Measurements from ENCODE around the gene MAP4.

MAP4 gene

DNA sequence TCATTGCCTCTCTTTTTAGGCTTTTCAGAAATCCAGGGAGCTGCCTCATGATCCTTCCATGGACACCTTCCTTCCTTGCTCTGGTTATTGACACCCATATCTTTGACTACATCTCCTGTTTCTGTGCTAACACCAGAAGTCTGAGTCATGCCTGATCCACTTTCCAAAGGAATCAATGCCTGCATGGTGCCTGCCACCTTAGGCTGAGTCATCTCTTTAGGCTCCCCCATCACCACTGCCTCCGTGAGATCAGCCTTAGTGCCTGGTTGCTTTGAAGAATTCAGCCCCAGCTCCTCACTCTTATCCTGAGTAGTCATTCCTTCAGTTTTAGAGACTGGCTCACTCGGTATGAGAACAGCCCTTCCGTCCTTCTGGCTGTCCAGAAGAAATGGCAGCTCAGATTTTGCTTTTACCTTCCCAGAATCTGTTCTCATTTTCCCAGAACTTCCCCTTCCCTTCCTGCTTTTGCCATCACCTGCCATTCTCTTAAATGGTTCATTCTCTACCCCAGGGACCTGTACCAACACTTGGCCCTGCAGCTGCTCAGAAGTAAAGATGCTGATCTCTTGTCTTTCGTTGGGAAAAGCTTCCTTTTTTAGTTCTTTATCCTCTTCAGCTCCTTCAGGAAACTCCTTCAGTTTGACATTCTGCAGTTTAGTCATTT is 105.3 kb downstream of the MAP4 start:
- DNase-seq = peak in 1 of 2 experiments; percentile 23
- TF ChIP-seq POLR2A (IDR thresholded peaks at IDR 0.05; ENCODE audit: low read length) (no peak), GATA1 (IDR thresholded peaks at IDR 0.05; ENCODE audit: low read depth, low read length) (no peak)

DNA sequence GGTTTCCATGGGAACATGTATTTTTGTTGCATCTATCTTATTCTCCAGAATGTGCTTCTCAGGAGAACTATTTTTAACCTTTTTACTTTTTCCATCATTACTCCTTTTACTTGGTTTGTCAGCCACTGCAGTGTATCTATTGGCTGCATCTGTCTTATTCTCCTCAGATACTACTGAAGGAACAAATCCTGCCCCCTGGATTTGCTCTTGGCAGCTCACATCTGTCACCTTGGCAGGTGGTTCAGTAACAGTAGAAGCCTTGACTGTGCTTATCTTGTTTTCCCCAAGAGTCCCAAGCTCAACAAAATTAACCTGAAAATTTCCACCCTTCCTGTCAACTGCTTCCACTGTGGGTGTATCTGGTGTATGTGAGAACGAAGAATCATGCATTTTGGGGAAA is 106.0 kb downstream of the MAP4 start:
- no peak for DNase-seq
- no peak for TF ChIP-seq GATA1 (IDR thresholded peaks at IDR 0.05; ENCODE audit: low read depth, low read length)
- no peak for TF ChIP-seq POLR2A (IDR thresholded peaks at IDR 0.05; ENCODE audit: low read length)

GRCh38 chr3:47909607-47910006 is 106.6 kb downstream of the MAP4 start:
- TF ChIP-seq GATA1 (IDR thresholded peaks at IDR 0.05; ENCODE audit: low read depth, low read length) = no peak
- DNase-seq = no peak

DNA sequence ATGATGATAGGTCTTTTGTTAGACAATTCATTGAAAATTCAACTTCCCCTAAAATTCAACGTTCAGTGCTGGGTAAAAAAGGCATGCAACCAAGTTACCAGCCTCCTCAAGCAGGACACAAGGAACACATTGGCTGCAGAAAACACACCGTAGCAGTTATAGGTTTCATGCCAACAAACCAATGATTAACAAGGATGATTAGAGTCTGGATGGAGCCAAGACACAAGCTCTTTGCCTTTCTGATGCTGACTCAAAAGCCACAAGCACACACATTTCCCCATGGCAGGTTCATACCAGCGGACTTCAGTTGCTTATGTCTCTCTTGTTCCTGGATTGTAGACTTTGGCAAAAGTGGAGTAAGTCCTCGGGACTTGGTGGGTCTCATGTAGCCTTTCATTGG is 107.5 kb downstream of the MAP4 start:
- DNase-seq = no peak

GRCh38 chr3:47907784-47908183 is 108.4 kb downstream of the MAP4 start:
- TF ChIP-seq POLR2A (IDR thresholded peaks at IDR 0.05; ENCODE audit: low read length) (no peak), GATA1 (IDR thresholded peaks at IDR 0.05; ENCODE audit: low read depth, low read length) (no peak)
- no peak for DNase-seq

More for the DNA sequence above, 107.5 kb downstream of the MAP4 start:
- no peak for TF ChIP-seq GATA1 (IDR thresholded peaks at IDR 0.05; ENCODE audit: low read depth, low read length)
- no peak for TF ChIP-seq POLR2A (IDR thresholded peaks at IDR 0.05; ENCODE audit: low read length)

DNA sequence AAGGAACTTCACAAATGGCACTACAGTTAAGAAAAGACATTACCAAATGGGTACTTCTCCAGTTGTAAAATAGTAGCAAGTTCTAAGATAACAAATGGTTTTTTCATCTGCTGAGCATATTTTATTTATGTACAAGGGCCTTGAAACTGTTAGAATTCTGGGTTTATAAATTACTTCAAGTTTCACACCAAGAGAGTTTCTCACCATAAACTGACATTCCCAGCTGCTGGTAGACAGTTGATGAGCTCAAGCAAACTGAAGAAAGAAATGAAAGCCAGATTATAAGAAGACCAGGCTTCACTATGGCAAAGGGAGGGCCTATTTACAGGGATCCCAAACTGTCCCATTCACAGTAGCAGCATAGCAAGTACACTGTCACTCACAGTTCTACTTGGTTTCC is 113.5 kb downstream of the MAP4 start:
- no peak for DNase-seq
- TF ChIP-seq GATA1 (IDR thresholded peaks at IDR 0.05; ENCODE audit: low read depth, low read length) = no peak
- no peak for TF ChIP-seq POLR2A (IDR thresholded peaks at IDR 0.05; ENCODE audit: low read length)

GRCh38 chr3:47901280-47901833 is 114.9 kb downstream of the MAP4 start:
- no peak for DNase-seq
- TF ChIP-seq GATA1 (IDR thresholded peaks at IDR 0.05; ENCODE audit: low read depth, low read length) (no peak), POLR2A (IDR thresholded peaks at IDR 0.05; ENCODE audit: low read length) (no peak)

DNA sequence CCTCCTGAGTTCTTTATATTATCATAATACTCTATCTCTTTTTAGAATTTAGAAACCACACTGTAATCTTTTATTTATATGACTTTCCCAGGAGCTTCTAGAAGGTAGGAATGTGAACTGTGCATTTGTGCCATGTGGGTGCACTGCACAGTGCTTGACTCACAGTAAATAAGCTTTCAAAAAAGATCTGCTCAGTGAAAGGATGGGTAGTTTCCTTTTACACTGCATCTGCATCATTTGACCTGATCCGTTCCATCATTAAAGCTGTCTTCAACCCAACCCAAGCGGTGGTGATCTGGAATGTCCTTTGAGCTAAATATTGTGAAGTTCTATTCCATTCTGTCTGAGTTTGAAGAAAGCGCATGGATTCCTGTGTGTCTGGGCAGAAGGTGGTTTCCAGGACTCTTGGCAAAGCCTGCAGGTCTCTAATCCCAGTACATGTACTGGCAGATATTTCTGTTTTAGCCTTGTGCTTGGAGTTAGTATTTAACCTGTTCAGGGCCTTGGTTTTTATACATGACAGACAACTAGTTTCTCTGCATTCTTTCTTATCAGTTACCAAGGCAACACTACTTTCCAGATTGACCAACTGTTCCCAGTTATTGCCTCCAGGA is 116.6 kb downstream of the MAP4 start:
- no peak for DNase-seq
- no peak for TF ChIP-seq GATA1 (IDR thresholded peaks at IDR 0.05; ENCODE audit: low read depth, low read length)
- TF ChIP-seq POLR2A (IDR thresholded peaks at IDR 0.05; ENCODE audit: low read length) = no peak

- no peak for DNase-seq
- TF ChIP-seq GATA1 (IDR thresholded peaks at IDR 0.05; ENCODE audit: low read depth, low read length) (no peak), POLR2A (IDR thresholded peaks at IDR 0.05; ENCODE audit: low read length) (no peak)
Measured at GRCh38 chr3:47897954-47898353, 118.3 kb downstream of the MAP4 start.

DNA sequence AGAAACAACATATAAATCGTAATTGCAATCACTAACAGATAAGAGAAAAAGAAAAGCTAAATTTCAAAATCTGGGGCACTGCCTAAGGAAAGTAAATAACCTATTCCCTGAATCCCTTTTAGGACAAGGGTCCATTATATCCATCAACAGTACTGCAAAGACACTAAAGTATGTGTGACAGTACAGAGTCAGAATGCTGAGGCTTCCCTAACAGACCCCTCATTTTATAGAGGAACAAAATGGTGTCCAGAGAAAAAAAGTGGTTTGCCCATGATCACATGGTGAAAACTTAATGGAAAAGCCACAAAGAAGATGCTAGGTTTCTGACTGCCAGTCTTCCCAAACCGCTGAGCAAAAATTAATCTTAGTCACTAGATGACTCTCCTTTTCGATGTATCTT is 119.5 kb downstream of the MAP4 start:
- TF ChIP-seq POLR2A (IDR thresholded peaks at IDR 0.05; ENCODE audit: low read length) (no peak), GATA1 (IDR thresholded peaks at IDR 0.05; ENCODE audit: low read depth, low read length) (no peak)
- DNase-seq = no peak

GRCh38 chr3:47895241-47895640 is 121.0 kb downstream of the MAP4 start:
- TF ChIP-seq POLR2A (IDR thresholded peaks at IDR 0.05; ENCODE audit: low read length) (no peak), GATA1 (IDR thresholded peaks at IDR 0.05; ENCODE audit: low read depth, low read length) (no peak)
- no peak for DNase-seq

- TF ChIP-seq GATA1 (IDR thresholded peaks at IDR 0.05; ENCODE audit: low read depth, low read length) = no peak
- TF ChIP-seq POLR2A (IDR thresholded peaks at IDR 0.05; ENCODE audit: low read length) = no peak
- no peak for DNase-seq
Measured at GRCh38 chr3:47892286-47893040, 123.8 kb downstream of the MAP4 start.

DNA sequence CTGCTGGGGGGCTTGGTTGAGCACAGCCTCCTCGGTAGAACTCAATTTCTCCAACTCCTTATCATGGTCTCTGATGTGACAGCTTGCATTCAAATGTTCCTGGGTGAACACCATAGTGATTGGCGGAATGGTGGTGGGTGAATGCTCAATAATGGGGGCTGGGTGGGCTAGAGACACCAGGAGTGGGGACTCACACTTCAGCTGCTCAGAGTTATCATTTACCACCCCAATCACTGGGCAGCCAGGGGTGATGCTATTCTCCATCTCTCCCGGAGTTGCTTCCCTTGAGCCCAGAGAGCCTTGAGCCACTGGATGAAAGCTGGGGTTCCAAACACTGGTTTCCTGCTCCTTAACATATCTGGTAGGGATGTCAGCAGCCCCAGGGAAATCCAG is 124.6 kb downstream of the MAP4 start:
- DNase-seq = no peak

GRCh38 chr3:47890828-47891612 is 125.2 kb downstream of the MAP4 start:
- TF ChIP-seq GATA1 (IDR thresholded peaks at IDR 0.05; ENCODE audit: low read depth, low read length) (no peak), POLR2A (IDR thresholded peaks at IDR 0.05; ENCODE audit: low read length) (no peak)
- no peak for DNase-seq

More for the DNA sequence above, 124.6 kb downstream of the MAP4 start:
- TF ChIP-seq POLR2A (IDR thresholded peaks at IDR 0.05; ENCODE audit: low read length) = no peak

Data from erythroblast (primary cell).